ENCODE data around the gene ADGRG3.

- TF ChIP-seq CTCF (tag by site-specific recombination; IDR thresholded peaks at IDR 0.05) (no peak), PRDM10 (tag by site-specific recombination; IDR thresholded peaks at IDR 0.05) (no peak), ELK4 (IDR thresholded peaks at IDR 0.05; ENCODE audit: borderline replicate concordance, low read depth, low read length) (no peak)
Observed at GRCh38 chr16:57681950-57682728, 14.0 kb downstream of the ADGRG3 start.
